ENCODE measurements around the gene PTMA.

PTMA gene

DNA sequence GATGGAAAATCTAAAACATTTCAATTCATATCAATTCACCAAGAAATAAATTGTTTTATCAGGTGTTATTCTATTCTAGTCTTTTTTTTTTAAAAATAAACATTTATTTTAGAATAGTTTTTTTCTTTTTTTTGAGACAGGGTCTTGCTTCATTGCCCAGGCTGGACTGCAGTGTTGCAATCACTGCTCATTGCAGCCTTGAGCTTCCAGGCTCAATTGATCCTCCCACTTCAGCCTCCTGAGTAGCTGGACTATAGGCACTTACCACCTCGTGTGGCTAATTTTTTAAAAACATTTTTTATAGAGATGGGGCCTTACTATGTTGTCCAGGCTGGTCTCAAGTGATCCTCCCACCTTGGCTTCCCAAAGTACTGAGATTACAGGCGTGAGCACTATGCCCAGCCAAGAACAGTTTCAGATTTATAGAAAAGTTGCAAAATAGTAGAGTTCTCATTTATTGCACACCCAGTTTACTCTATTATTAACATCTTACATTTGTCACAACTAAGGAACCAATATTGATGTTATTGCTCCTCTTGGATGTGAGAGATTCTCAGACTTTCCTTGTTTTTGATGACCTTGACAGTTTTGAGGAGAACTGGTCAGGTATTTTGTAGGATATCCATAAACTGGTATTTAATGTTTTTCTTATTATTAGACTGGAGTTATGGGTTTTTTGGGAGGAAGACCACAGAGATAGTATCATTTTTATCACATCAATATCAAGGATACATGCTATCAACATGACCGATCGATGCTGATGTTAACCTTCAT is 42.9 kb downstream of the PTMA start:
- no peaks in the 10 kb centered on the region for H3K36me3 ChIP-seq (replicated peaks; ENCODE audit: insufficient read depth, low read length)
- DNase-seq, result no peak
- H3K27me3 ChIP-seq (replicated peaks; ENCODE audit: insufficient read depth, low read length), result no peaks in the 10 kb centered on the region
- H3K4me2 ChIP-seq (ENCODE audit: low read depth, low read length), result no peak overlapping the region
- no peak overlapping the region for H3K9ac ChIP-seq (ENCODE audit: low read length)
- H3K9me3 ChIP-seq (replicated peaks; ENCODE audit: insufficient read depth, low read length), result no peaks in the 10 kb centered on the region
- no peak overlapping the region for H2AFZ ChIP-seq (ENCODE audit: low read length)
- H3K9me2 ChIP-seq (replicated peaks; ENCODE audit: insufficient read depth, low read length), result no peaks in the 10 kb centered on the region
- H3K27ac ChIP-seq (ENCODE audit: low read length), result no peak overlapping the region
- H3F3A ChIP-seq (ENCODE audit: insufficient read depth, low read length), result no peaks in the 10 kb centered on the region
- H4K20me1 ChIP-seq (ENCODE audit: insufficient read depth, low read length), result no peaks in the 10 kb centered on the region
- H3K79me2 ChIP-seq (ENCODE audit: low read length), result no peaks in the 10 kb centered on the region
- TF ChIP-seq, protein P1, sequence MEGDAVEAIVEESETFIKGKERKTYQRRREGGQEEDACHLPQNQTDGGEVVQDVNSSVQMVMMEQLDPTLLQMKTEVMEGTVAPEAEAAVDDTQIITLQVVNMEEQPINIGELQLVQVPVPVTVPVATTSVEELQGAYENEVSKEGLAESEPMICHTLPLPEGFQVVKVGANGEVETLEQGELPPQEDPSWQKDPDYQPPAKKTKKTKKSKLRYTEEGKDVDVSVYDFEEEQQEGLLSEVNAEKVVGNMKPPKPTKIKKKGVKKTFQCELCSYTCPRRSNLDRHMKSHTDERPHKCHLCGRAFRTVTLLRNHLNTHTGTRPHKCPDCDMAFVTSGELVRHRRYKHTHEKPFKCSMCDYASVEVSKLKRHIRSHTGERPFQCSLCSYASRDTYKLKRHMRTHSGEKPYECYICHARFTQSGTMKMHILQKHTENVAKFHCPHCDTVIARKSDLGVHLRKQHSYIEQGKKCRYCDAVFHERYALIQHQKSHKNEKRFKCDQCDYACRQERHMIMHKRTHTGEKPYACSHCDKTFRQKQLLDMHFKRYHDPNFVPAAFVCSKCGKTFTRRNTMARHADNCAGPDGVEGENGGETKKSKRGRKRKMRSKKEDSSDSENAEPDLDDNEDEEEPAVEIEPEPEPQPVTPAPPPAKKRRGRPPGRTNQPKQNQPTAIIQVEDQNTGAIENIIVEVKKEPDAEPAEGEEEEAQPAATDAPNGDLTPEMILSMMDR (IDR thresholded peaks at IDR 0.05; ENCODE audit: low read length), result no peak
- no peak for TF ChIP-seq EZH2 (optimal IDR thresholded peaks at IDR 0.05; ENCODE audit: low read depth, low read length)
- H3K4me1 ChIP-seq (ENCODE audit: low read length), result no peaks in the 10 kb centered on the region
- H3K4me3 ChIP-seq (ENCODE audit: low read length), result no peak overlapping the region

DNA sequence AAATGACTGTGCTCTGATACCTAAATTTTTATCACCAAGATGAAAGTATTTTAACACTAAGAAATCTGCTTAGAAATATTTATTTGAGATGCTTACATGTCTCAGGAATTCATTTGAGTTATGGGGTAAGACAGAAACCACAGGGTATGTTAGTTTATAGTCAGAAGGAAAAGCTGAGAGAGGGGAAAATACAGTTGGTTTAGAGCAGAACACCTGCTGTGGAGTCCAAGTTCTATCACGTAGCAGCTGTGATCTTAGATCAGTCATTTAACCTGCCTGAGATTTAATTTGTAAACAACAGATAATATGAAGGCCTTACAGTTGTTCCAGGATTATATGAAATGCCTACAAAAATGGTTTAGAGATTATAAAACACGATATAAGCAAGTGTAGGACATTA is 43.7 kb downstream of the PTMA start:
- no peak overlapping the region for H3K27ac ChIP-seq (ENCODE audit: low read length)
- H2AFZ ChIP-seq (ENCODE audit: low read length), result no peak overlapping the region
- H3K4me2 ChIP-seq (ENCODE audit: low read depth, low read length), result no peak overlapping the region
- H3K4me1 ChIP-seq (ENCODE audit: low read length), result no peaks in the 10 kb centered on the region
- no peaks in the 10 kb centered on the region for H3K27me3 ChIP-seq (replicated peaks; ENCODE audit: insufficient read depth, low read length)
- no peaks in the 10 kb centered on the region for H3F3A ChIP-seq (ENCODE audit: insufficient read depth, low read length)
- H3K9me2 ChIP-seq (replicated peaks; ENCODE audit: insufficient read depth, low read length), result no peaks in the 10 kb centered on the region
- TF ChIP-seq EZH2 (optimal IDR thresholded peaks at IDR 0.05; ENCODE audit: low read depth, low read length) (no peak), EZH2phosphoT487 (IDR thresholded peaks at IDR 0.05; ENCODE audit: low read length) (no peak)
- TF ChIP-seq, protein P1 (IDR thresholded peaks at IDR 0.05; ENCODE audit: low read length), result no peak
- no peak for DNase-seq
- H3K4me3 ChIP-seq (ENCODE audit: low read length), result no peak overlapping the region
- H3K36me3 ChIP-seq (replicated peaks; ENCODE audit: insufficient read depth, low read length), result no peaks in the 10 kb centered on the region
- H3K9me3 ChIP-seq (replicated peaks; ENCODE audit: insufficient read depth, low read length), result no peaks in the 10 kb centered on the region
- no peaks in the 10 kb centered on the region for H3K79me2 ChIP-seq (ENCODE audit: low read length)
- H3K9ac ChIP-seq (ENCODE audit: low read length), result no peak overlapping the region
- no peaks in the 10 kb centered on the region for H4K20me1 ChIP-seq (ENCODE audit: insufficient read depth, low read length)

DNA sequence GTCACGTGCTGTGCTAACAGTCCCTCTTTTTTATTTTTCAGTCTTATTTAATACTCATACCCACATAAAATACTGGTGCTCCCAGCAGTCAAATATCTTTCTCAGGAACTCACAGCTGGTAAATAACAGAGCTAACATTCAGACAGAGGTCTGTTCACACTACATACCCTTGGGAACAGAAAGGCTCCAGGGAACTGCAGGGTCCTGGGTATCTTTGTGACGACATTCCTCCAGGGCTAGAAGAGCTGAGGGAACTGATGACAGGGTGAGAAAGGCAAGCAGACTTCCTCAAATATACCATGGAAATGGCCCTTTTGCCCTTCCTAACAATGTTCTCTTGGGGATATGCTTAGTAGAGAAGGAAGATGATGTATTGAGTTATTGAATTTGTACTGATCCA is 53.4 kb downstream of the PTMA start:
- no peak for DNase-seq
- Histone ChIP-seq H3K9ac (ENCODE audit: low read length) (no peak overlapping the region), H4K20me1 (ENCODE audit: insufficient read depth, low read length) (no peaks in the 10 kb centered on the region), H3K4me3 (ENCODE audit: low read length) (no peak overlapping the region), H3K27ac (ENCODE audit: low read length) (no peak overlapping the region), H3K4me2 (ENCODE audit: low read depth, low read length) (no peak overlapping the region), H3K9me2 (replicated peaks; ENCODE audit: insufficient read depth, low read length) (no peaks in the 10 kb centered on the region), H3K27me3 (replicated peaks; ENCODE audit: insufficient read depth, low read length) (no peaks in the 10 kb centered on the region), H3K9me3 (replicated peaks; ENCODE audit: insufficient read depth, low read length) (no peaks in the 10 kb centered on the region), H3K79me2 (ENCODE audit: low read length) (no peaks in the 10 kb centered on the region), H2AFZ (ENCODE audit: low read length) (no peak overlapping the region), H3K4me1 (ENCODE audit: low read length) (peaks cover 20% of the 10 kb centered on the region), H3K36me3 (replicated peaks; ENCODE audit: insufficient read depth, low read length) (no peaks in the 10 kb centered on the region), H3F3A (ENCODE audit: insufficient read depth, low read length) (peaks cover 16% of the 10 kb centered on the region)
- TF ChIP-seq, protein P1 (IDR thresholded peaks at IDR 0.05; ENCODE audit: low read length), result no peak
- TF ChIP-seq EZH2 (optimal IDR thresholded peaks at IDR 0.05; ENCODE audit: low read depth, low read length) (no peak), EZH2phosphoT487 (IDR thresholded peaks at IDR 0.05; ENCODE audit: low read length) (no peak)

All from MM.1S (cell line).